ENCODE measurements around the gene MDM1. TPM values are rescaled to one million over a fixed set of nuclear protein-coding genes. Genes with fewer than 3 reads are reported as not detected.

Gene MDM1
- polyA plus RNA-seq, 1 experiment = 8.5 TPM

DNA sequence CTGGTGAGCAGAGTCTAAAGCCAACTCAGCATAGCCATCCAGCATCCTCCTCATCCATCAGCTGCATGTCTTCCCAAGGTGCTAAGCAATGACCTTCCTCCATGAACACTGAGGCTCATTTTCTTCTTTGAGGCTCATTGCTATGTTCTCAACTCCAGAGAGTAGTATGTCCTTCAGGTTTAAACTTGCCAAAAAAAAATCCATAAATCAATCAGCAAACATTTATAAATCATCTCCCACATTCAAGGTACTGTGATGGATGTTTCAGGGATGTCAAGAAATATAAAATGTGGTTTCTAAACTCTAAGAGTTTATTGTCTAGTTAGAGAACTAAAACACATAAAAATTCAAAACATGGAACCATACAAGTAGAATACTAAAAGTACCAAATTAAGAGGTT, 29.8 kb upstream of the MDM1 start:
- H3K4me3 ChIP-seq (ENCODE audit: low read depth, low read length) = no peak overlapping the region
- DNase-seq (ENCODE audit: low read depth) = no peak
- ChIA-PET CTCF (no interaction called here), POLR2A (no interaction called here)
- no peaks in the 10 kb centered on the region for H3K36me3 ChIP-seq (ENCODE audit: control insufficient read depth, insufficient read depth, low read length)
- TF ChIP-seq, protein P1, sequence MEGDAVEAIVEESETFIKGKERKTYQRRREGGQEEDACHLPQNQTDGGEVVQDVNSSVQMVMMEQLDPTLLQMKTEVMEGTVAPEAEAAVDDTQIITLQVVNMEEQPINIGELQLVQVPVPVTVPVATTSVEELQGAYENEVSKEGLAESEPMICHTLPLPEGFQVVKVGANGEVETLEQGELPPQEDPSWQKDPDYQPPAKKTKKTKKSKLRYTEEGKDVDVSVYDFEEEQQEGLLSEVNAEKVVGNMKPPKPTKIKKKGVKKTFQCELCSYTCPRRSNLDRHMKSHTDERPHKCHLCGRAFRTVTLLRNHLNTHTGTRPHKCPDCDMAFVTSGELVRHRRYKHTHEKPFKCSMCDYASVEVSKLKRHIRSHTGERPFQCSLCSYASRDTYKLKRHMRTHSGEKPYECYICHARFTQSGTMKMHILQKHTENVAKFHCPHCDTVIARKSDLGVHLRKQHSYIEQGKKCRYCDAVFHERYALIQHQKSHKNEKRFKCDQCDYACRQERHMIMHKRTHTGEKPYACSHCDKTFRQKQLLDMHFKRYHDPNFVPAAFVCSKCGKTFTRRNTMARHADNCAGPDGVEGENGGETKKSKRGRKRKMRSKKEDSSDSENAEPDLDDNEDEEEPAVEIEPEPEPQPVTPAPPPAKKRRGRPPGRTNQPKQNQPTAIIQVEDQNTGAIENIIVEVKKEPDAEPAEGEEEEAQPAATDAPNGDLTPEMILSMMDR (IDR thresholded peaks at IDR 0.05; ENCODE audit: insufficient read depth, low read depth, low read length) = no peak
- no peaks in the 10 kb centered on the region for H3K27me3 ChIP-seq (ENCODE audit: control insufficient read depth, insufficient read depth, low read length)

DNA sequence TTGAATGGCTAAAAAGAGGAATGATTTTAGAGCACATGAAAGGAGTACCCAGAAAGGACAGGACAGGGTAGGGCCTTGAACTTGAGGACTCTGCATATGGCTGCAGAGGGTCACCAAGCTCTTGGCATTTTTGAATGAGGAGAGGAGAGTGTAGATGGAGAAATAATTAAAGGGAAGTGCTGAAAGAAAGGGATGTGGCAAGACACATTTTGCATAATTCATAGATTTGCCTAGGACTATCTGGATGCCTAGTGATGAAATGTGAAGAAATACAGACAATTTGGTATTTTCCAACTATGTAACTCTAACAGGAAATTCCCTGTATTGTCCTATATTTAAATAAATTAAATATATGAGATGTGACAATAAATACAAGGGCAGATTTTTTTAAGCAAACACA, 27.5 kb upstream of the MDM1 start:
- ChIA-PET POLR2A (no interaction called here), CTCF (interaction anchor here (0.6 to 2.1 kb wide), 10 partner anchors 16 to 448 kb away, joined by 3 to 7 read pairs (median 4); partner anchors contain the start of gene MDM2)
- H3K36me3 ChIP-seq (ENCODE audit: control insufficient read depth, insufficient read depth, low read length) = no peaks in the 10 kb centered on the region
- H3K27me3 ChIP-seq (ENCODE audit: control insufficient read depth, insufficient read depth, low read length) = no peaks in the 10 kb centered on the region
- no peak overlapping the region for H3K4me3 ChIP-seq (ENCODE audit: low read depth, low read length)
- TF ChIP-seq, protein P1 (IDR thresholded peaks at IDR 0.05; ENCODE audit: insufficient read depth, low read depth, low read length) = no peak
- DNase-seq (ENCODE audit: low read depth) = no peak

DNA sequence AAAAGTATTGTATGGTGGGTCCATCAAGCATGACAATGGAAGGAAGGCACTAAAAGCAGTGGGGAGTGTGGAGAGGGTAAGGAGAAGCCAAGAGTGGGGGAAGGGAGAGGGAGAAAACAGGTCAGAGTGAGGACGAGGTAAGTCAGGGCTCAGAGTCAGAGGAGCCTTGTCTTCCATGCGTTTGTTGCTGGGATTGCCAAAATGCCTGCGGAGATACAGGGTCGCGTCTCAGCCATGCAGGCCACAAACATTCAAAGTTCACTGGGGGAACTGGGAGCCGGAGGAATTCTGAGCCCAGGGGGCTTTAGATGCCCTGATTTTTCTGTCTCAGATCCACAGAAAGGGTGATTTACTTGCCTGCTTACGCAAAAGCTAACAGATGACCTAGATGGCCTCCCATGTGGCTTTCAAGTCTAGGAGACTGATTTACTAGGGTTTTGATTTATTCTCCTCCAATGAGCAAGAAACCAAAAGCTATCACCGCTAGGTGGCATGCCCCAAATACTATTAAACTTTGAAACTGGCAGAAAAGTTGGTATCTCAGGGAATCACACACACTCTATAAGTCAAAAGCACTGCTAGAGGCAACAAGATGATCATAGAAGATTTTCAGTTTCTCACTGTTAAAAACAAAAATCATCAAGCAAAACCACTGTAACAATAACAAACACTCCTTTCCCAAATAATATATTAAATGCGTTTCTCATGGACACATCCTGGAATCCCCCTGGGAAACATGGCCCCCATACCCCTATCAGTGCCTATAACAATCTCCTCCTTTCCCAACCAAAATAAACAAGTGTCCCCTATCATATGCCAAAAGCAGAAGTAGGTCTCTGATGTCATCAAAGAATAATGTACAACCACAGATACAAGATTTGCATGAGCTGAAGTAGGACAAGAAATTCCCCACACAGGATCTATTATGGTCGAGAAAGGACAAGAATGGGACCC, 26.6 kb upstream of the MDM1 start:
- POLR2A ChIA-PET = interaction anchor here (0.7 kb wide), 1 partner anchor 248 kb away, joined by 3 read pairs; no protein-coding TSS in a partner anchor
- TF ChIP-seq, protein P1 (IDR thresholded peaks at IDR 0.05; ENCODE audit: insufficient read depth, low read depth, low read length) = peak; percentile 72

GRCh38 chr12:68356986-68357385, 24.8 kb upstream of the MDM1 start:
- TF ChIP-seq, protein P1 (IDR thresholded peaks at IDR 0.05; ENCODE audit: insufficient read depth, low read depth, low read length) = no peak
- no peaks in the 10 kb centered on the region for H3K27me3 ChIP-seq (ENCODE audit: control insufficient read depth, insufficient read depth, low read length)
- H3K36me3 ChIP-seq (ENCODE audit: control insufficient read depth, insufficient read depth, low read length) = no peaks in the 10 kb centered on the region
- ChIA-PET POLR2A (no interaction called here), CTCF (interaction anchor here (0.9 to 2.1 kb wide), 3 partner anchors 11 to 473 kb away, joined by 3 to 6 read pairs (median 4); no protein-coding TSS in a partner anchor)
- DNase-seq (ENCODE audit: low read depth) = no peak
- H3K4me3 ChIP-seq (ENCODE audit: low read depth, low read length) = no peak overlapping the region

More for the DNA sequence above, 26.6 kb upstream of the MDM1 start:
- CTCF ChIA-PET = interaction anchor here (0.6 to 2.1 kb wide), 14 partner anchors 9 to 449 kb away, joined by 3 to 7 read pairs (median 4); partner anchors contain the start of gene MDM2
- DNase-seq (ENCODE audit: low read depth) = peak; percentile 32
- H3K36me3 ChIP-seq (ENCODE audit: control insufficient read depth, insufficient read depth, low read length) = no peaks in the 10 kb centered on the region
- H3K27me3 ChIP-seq (ENCODE audit: control insufficient read depth, insufficient read depth, low read length) = no peaks in the 10 kb centered on the region
- no peak overlapping the region for H3K4me3 ChIP-seq (ENCODE audit: low read depth, low read length)

- Histone ChIP-seq H3K4me3 (ENCODE audit: low read depth, low read length) (no peak overlapping the region), H3K36me3 (ENCODE audit: control insufficient read depth, insufficient read depth, low read length) (no peaks in the 10 kb centered on the region), H3K27me3 (ENCODE audit: control insufficient read depth, insufficient read depth, low read length) (no peaks in the 10 kb centered on the region)
- ChIA-PET POLR2A (no interaction called here), CTCF (interaction anchor here (1.4 to 2.1 kb wide), 2 partner anchors 10 to 134 kb away, joined by 4 to 6 read pairs; no protein-coding TSS in a partner anchor)
- DNase-seq (ENCODE audit: low read depth) = no peak
- TF ChIP-seq, protein P1 (IDR thresholded peaks at IDR 0.05; ENCODE audit: insufficient read depth, low read depth, low read length) = no peak
Observed at GRCh38 chr12:68356060-68356695, 24.0 kb upstream of the MDM1 start.
